Peyer's patch (tissue), 4 donors: ENCODE results near the gene FAM76A. TPM values are rescaled to one million over a fixed set of nuclear protein-coding genes. Genes with fewer than 3 reads are reported as not detected.
"Not testable (repeated sequence)": the region's sequence is repeated elsewhere in the genome, so short reads cannot be mapped to it uniquely, and the experiment has no call there.

Experiments used
- DNase-seq, 3 donors: peaks; one replicate each; pipeline ENCODE4 v3.0.0-alpha.2; 2017 to 2019
- H3K27ac ChIP-seq, 4 donors: fragments of 200-600 bp; sonication (generic); one replicate each; pipeline ENCODE4 v1.5.1; 2016 to 2019
- H3K27me3 ChIP-seq, 2 donors: fragments of 200-600 bp; sonication (generic); one replicate each; pipeline ENCODE4 v1.5.1; 2019
- H3K36me3 ChIP-seq, 3 donors: fragments of 200-600 bp; sonication (generic); one replicate each; pipeline ENCODE4 v1.5.1; 2016 to 2019
- H3K4me1 ChIP-seq, 4 donors: fragments of 200-600 bp; sonication (generic); one replicate each; pipeline ENCODE4 v1.5.1; 2016 to 2019
- H3K4me3 ChIP-seq, 4 donors: fragments of 200-600 bp; sonication (generic); 1 replicate in 3 of 4; 2 replicates in 1 of 4; pipeline ENCODE4 v1.5.1; 2016 to 2019; ENCODE audit warnings: mild to moderate bottlenecking in 1 of 4
- H3K9me3 ChIP-seq, 4 donors: fragments of 200-600 bp; sonication (generic); one replicate each; pipeline ENCODE4 v1.5.1; 2016 to 2019; ENCODE audit warnings: mild to moderate bottlenecking in 1 of 4
- POLR2A ChIP-seq, 2 donors: fragments of 450-650 bp; IDR thresholded peaks; one replicate each; pipeline ENCODE4 v1.5.1; 2017; ENCODE audit warnings: antibody characterized with exemption in 2 of 2, mild to moderate bottlenecking in 2 of 2, moderate library complexity in 2 of 2
- total RNA-seq, 4 donors: library from RNA; depleted of rRNA; stranded (reverse); fragments of >200 nt; gene quantifications; one replicate each; pipeline ENCODE4 v1.1.0, GENCODE V29; 2016
- TF ChIP-seq, protein P1 (sequence below), 6 experiments: fragments of 450-650 bp in 4 of 6; fragments of 200-600 bp in 2 of 6; sonication (generic) in 1 of 6; IDR thresholded peaks; one replicate each; pipeline ENCODE4 v1.5.1; 2017 to 2019; ENCODE audit warnings: antibody characterized with exemption in 6 of 6, mild to moderate bottlenecking in 3 of 6, moderate library complexity in 1 of 6

The FAM76A gene
- total RNA-seq, 4 donors from 2014 or later: 9.3 to 62.7 (median 12.8) TPM

DNA sequence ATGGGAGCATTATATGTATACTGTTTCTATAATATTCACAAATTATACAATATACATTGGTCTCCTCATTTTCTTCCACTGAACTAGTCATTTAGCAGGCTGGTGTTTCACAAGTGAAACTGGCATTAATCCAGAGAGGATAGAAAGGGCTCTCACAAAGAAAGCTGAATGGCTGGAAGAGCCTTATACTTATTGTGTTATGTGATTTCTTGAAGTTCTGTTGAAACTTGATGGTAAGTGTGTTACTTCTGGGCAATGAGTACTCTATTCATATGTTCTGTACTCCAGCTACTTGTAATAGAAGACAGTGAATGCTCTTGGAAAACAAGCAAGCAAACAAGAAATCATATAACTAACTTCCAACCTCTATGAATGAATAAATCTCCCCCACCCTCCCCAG, 62.1 kb downstream of the FAM76A start:
- Histone ChIP-seq H3K27ac (no peak overlapping the region), H3K4me1 (peaks cover 0 to 25% (median 0%) of the 10 kb centered on the region in 4 donors)
- DNase-seq: no peak

DNA sequence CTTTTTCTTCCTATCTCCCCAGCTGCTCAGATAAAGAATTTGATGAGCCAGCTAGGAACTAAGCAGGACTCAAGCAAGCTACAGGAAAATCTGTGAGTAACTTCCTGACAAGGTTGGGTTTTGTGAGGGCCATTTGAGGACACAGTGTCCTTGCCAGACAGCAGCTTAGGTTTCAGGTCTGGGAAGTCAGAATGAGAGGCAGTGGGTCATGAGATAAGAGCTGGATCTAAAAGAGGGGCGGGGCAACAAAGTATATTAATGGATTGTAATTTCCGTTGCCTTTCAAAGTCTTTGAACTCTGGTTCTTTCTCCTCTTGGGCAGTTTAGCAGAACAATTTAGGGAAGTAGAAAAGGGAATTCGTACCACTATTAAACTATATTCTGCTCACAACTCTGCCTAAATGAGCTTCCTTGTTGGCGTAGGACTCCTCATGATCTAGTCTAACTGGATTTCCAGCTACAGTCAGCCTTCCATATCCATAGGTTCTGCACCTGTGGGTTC, 63.8 kb downstream of the FAM76A start:
- H3K36me3 ChIP-seq: peaks cover 0 to 44% (median 0%) of the 10 kb centered on the region in 3 donors
- no peaks in the 10 kb centered on the region for H3K9me3 ChIP-seq
- no peak overlapping the region for H3K4me3 ChIP-seq
- peaks cover 0 to 17% (median 0%) of the 10 kb centered on the region in 4 donors for H3K4me1 ChIP-seq
- DNase-seq: no peak
- no peaks in the 10 kb centered on the region for H3K27me3 ChIP-seq
- H3K27ac ChIP-seq: peak overlapping the region in 1 of 4 donors; percentile 8
- no peak for TF ChIP-seq POLR2A (IDR thresholded peaks at IDR 0.05)
- TF ChIP-seq, protein P1, sequence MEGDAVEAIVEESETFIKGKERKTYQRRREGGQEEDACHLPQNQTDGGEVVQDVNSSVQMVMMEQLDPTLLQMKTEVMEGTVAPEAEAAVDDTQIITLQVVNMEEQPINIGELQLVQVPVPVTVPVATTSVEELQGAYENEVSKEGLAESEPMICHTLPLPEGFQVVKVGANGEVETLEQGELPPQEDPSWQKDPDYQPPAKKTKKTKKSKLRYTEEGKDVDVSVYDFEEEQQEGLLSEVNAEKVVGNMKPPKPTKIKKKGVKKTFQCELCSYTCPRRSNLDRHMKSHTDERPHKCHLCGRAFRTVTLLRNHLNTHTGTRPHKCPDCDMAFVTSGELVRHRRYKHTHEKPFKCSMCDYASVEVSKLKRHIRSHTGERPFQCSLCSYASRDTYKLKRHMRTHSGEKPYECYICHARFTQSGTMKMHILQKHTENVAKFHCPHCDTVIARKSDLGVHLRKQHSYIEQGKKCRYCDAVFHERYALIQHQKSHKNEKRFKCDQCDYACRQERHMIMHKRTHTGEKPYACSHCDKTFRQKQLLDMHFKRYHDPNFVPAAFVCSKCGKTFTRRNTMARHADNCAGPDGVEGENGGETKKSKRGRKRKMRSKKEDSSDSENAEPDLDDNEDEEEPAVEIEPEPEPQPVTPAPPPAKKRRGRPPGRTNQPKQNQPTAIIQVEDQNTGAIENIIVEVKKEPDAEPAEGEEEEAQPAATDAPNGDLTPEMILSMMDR (IDR thresholded peaks at IDR 0.05): no peak

More for the DNA sequence above, 62.1 kb downstream of the FAM76A start:
- H3K27me3 ChIP-seq: no peaks in the 10 kb centered on the region
- peaks cover 0 to 28% (median 0%) of the 10 kb centered on the region in 3 donors for H3K36me3 ChIP-seq
- TF ChIP-seq, protein P1 (IDR thresholded peaks at IDR 0.05): no peak
- H3K4me3 ChIP-seq: no peak overlapping the region
- H3K9me3 ChIP-seq: no peaks in the 10 kb centered on the region

DNA sequence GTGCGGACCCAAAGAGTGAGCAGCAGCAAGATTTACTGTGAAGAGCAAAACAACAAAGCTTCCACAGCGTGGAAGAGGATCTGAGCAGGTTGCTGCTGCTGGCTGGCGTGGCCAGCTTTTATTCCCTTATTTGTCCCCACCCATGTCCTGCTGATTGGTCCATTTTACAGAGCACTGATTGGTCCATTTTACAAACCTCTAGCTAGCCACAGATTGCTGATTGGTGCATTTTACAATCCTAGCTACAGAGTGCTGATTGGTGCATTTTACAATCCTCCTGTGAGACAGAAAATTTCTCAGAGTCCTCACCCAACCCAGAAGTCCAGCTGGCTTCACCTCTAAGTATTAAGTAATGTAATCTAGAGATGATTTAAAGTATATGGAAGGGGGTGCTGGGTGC, 64.5 kb downstream of the FAM76A start:
- Histone ChIP-seq H3K36me3 (peaks cover 0 to 51% (median 0%) of the 10 kb centered on the region in 3 donors), H3K4me1 (peaks cover 0 to 17% (median 0%) of the 10 kb centered on the region in 4 donors)
- H3K27me3 ChIP-seq, H3K9me3 ChIP-seq, H3K27ac ChIP-seq, DNase-seq, H3K4me3 ChIP-seq: not testable (repeated sequence)

DNA sequence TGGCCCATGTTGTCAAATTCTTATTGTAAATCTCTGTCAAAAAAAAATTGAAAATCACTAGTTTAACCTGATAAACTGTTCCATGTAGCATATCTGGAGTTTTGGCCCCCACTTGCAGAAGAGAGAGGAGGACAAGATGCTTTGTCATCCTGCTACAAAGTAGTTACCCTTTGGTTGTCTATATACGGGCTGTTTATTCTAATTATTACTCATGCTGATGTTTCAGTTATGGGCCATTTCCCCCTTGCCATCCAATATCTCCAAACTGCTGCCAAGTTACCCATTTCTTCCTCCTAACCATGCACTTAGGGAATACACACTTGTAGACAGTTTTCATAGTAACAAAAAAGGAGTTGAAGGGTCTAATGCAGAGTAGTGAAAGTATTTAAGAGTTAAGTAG, 69.8 kb downstream of the FAM76A start:
- Histone ChIP-seq H3K4me1 (no peaks in the 10 kb centered on the region), H3K27me3 (no peaks in the 10 kb centered on the region), H3K9me3 (no peaks in the 10 kb centered on the region), H3K27ac (no peak overlapping the region), H3K4me3 (no peak overlapping the region), H3K36me3 (peaks cover 0 to 85% (median 0%) of the 10 kb centered on the region in 3 donors)
- no peak for TF ChIP-seq POLR2A (IDR thresholded peaks at IDR 0.05)
- TF ChIP-seq, protein P1 (IDR thresholded peaks at IDR 0.05): no peak
- DNase-seq: no peak

DNA sequence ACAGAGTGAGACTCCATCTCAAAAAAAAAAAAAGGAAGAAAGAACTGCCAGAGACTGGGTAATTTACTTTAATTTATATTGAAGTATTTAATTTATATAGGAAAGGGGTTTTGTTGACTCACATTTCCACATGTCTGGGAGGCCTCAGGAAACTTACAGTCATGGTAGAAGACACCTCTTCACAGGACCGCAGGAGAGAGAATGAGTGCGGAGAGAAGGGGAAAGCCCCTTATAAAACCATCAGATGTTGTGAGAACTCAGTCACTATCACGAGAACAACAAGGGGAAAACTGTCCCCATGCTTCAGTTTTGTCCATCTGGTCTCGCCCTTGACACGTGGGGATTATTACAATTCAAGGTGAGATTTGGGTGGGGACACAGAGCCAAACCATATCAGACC, 79.0 kb downstream of the FAM76A start:
- H3K36me3 ChIP-seq: peaks cover 0 to 66% (median 0%) of the 10 kb centered on the region in 3 donors
- TF ChIP-seq POLR2A (IDR thresholded peaks at IDR 0.05): no peak
- TF ChIP-seq, protein P1 (IDR thresholded peaks at IDR 0.05): no peak
- H3K27ac ChIP-seq: no peak overlapping the region
- H3K4me3 ChIP-seq: no peak overlapping the region
- no peaks in the 10 kb centered on the region for H3K9me3 ChIP-seq
- H3K27me3 ChIP-seq: no peaks in the 10 kb centered on the region
- no peaks in the 10 kb centered on the region for H3K4me1 ChIP-seq
- no peak for DNase-seq

DNA sequence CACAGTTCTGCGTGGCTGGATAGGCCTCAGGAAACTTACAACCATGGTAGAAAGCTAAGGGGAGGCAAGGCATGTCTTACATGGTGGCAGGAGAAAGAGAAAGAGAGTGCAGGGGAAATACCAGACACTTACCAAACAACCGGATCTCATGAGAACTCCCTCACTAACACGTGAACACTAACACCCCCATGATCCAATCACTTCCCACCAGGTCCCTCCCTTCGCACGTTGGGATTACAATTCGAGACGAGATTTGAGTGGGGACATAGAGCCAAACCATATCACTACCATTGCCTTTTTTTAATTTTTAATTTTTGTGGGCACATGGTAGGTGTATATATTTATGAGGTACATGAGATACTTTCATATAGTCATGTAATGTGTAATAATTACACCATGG, 81.0 kb downstream of the FAM76A start:
- peaks cover 0 to 54% (median 0%) of the 10 kb centered on the region in 3 donors for H3K36me3 ChIP-seq
- H3K4me3 ChIP-seq: no peak overlapping the region
- no peak for DNase-seq
- no peaks in the 10 kb centered on the region for H3K4me1 ChIP-seq
- no peak for TF ChIP-seq POLR2A (IDR thresholded peaks at IDR 0.05)
- TF ChIP-seq, protein P1 (IDR thresholded peaks at IDR 0.05): no peak
- H3K9me3 ChIP-seq: no peaks in the 10 kb centered on the region
- no peaks in the 10 kb centered on the region for H3K27me3 ChIP-seq
- no peak overlapping the region for H3K27ac ChIP-seq
